SU-DHL-6 (cell line): ENCODE data around the gene CEBPG.

Experiments used
- CTCF ChIP-seq: fragments of 200-600 bp; sonication (generic); IDR thresholded peaks from one replicate; pipeline ENCODE4 v1.5.1; 2017; ENCODE audit warnings: antibody characterized with exemption, mild to moderate bottlenecking, low read length, moderate library complexity; ENCODE audit not compliant: insufficient read depth, poor library complexity, severe bottlenecking
- EZH2phosphoT487 ChIP-seq: fragments of 200-600 bp; sonication (generic), shearing (Covaris generic); conservative IDR thresholded peaks from 2 replicates; pipeline ENCODE4 v1.6.1; 2018; ENCODE audit warnings: mild to moderate bottlenecking, antibody characterized with exemption, low read length, moderate library complexity, mixed read lengths

GRCh38 chr19:33418871-33419787 is 45.6 kb downstream of the CEBPG start:
- TF ChIP-seq CTCF: no peak
- TF ChIP-seq EZH2phosphoT487: no peak
